ENCODE data around the gene RBKS.

- TF ChIP-seq, protein P1, sequence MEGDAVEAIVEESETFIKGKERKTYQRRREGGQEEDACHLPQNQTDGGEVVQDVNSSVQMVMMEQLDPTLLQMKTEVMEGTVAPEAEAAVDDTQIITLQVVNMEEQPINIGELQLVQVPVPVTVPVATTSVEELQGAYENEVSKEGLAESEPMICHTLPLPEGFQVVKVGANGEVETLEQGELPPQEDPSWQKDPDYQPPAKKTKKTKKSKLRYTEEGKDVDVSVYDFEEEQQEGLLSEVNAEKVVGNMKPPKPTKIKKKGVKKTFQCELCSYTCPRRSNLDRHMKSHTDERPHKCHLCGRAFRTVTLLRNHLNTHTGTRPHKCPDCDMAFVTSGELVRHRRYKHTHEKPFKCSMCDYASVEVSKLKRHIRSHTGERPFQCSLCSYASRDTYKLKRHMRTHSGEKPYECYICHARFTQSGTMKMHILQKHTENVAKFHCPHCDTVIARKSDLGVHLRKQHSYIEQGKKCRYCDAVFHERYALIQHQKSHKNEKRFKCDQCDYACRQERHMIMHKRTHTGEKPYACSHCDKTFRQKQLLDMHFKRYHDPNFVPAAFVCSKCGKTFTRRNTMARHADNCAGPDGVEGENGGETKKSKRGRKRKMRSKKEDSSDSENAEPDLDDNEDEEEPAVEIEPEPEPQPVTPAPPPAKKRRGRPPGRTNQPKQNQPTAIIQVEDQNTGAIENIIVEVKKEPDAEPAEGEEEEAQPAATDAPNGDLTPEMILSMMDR (conservative IDR thresholded peaks at IDR 0.05), result no peak
- TF ChIP-seq EZH2 (IDR thresholded peaks at IDR 0.05; ENCODE audit: low read depth), result no peak
Measured at GRCh38 chr2:27875089-27875881, 14.9 kb downstream of the RBKS start.

All from PC-9 (cell line).